Sigmoid colon (tissue), 4 donors: ENCODE measurements around the gene PDE1A.

ENCODE experiments used
- EP300 ChIP-seq, 4 donors: sonication (generic); formaldehyde crosslinking; IDR thresholded peaks; one replicate each; pipeline ENCODE4 v1.6.1; 2017; ENCODE audit warnings: antibody characterized with exemption in 4 of 4
- POLR2A ChIP-seq, 2 donors: fragments of 450-650 bp; IDR thresholded peaks; one replicate each; pipeline ENCODE4 v1.6.1; 2016; ENCODE audit warnings: antibody characterized with exemption in 2 of 2, mild to moderate bottlenecking in 2 of 2, moderate library complexity in 2 of 2
- POLR2AphosphoS5 ChIP-seq, 4 donors: sonication (generic); formaldehyde crosslinking; IDR thresholded peaks; one replicate each; pipeline ENCODE4 v1.6.1; 2017; ENCODE audit warnings: antibody characterized with exemption in 4 of 4
- TF ChIP-seq, protein P1 (sequence below), 4 experiments: fragments of 450-650 bp in 3 of 4; fragments of 200-600 bp in 1 of 4; IDR thresholded peaks; one replicate each; pipeline ENCODE4 v1.5.1; 2016 to 2019; ENCODE audit warnings: antibody characterized with exemption in 4 of 4, mild to moderate bottlenecking in 3 of 4, moderate library complexity in 2 of 4

- TF ChIP-seq, protein P1, sequence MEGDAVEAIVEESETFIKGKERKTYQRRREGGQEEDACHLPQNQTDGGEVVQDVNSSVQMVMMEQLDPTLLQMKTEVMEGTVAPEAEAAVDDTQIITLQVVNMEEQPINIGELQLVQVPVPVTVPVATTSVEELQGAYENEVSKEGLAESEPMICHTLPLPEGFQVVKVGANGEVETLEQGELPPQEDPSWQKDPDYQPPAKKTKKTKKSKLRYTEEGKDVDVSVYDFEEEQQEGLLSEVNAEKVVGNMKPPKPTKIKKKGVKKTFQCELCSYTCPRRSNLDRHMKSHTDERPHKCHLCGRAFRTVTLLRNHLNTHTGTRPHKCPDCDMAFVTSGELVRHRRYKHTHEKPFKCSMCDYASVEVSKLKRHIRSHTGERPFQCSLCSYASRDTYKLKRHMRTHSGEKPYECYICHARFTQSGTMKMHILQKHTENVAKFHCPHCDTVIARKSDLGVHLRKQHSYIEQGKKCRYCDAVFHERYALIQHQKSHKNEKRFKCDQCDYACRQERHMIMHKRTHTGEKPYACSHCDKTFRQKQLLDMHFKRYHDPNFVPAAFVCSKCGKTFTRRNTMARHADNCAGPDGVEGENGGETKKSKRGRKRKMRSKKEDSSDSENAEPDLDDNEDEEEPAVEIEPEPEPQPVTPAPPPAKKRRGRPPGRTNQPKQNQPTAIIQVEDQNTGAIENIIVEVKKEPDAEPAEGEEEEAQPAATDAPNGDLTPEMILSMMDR (IDR thresholded peaks at IDR 0.05): no peak
- TF ChIP-seq POLR2A (IDR thresholded peaks at IDR 0.05): no peak
- TF ChIP-seq POLR2AphosphoS5 (IDR thresholded peaks at IDR 0.05): no peak
- TF ChIP-seq EP300 (IDR thresholded peaks at IDR 0.05): no peak
These were observed 10.0 kb downstream of the PDE1A start for GRCh38 chr2:182416861-182417260.
